Kidney (tissue), 14 donors: ENCODE results near the gene TACC3. TPM values are rescaled to one million over a fixed set of nuclear protein-coding genes. Genes with fewer than 3 reads are reported as not detected.

Experiments used
- DNase-seq, 5 donors: peaks; one replicate each; pipeline ENCODE4 v3.0.0-alpha.2; 2013 to 2020
- FAIRE-seq: peaks from 2 replicates; lab custom pipeline; 2012; peaks lifted over from hg19 to GRCh38; lab: Jason Lieb, UNC
- H3K27ac ChIP-seq, 2 donors: one replicate each; pipeline ENCODE4 v1.7.0; 2013; ENCODE audit warnings: low read depth in 2 of 2, low read length in 2 of 2, inconsistent platforms in 1 of 2
- H3K27me3 ChIP-seq: one replicate; pipeline ENCODE4 v1.7.1; 2013; ENCODE audit warnings: low read length, inconsistent platforms; ENCODE audit not compliant: control insufficient read depth, insufficient read depth
- H3K36me3 ChIP-seq, 3 donors: one replicate each; pipeline versions ENCODE4 v1.7.0 to v1.7.1; 2013; ENCODE audit warnings: low read length in 3 of 3, control low read depth in 1 of 3, inconsistent platforms in 1 of 3; ENCODE audit not compliant: insufficient read depth in 3 of 3, control insufficient read depth in 2 of 3
- H3K4me1 ChIP-seq, 3 donors: one replicate each; pipeline versions ENCODE4 v1.7.0 to v1.7.1; 2013; ENCODE audit warnings: low read length in 3 of 3, inconsistent platforms in 1 of 3, low read depth in 1 of 3; ENCODE audit not compliant: control insufficient read depth in 2 of 3, insufficient read depth in 2 of 3
- H3K4me3 ChIP-seq, 3 donors: one replicate each; pipeline versions ENCODE4 v1.7.0 to v1.8.1; 2013; ENCODE audit warnings: low read length in 3 of 3, control low read depth in 1 of 3, inconsistent platforms in 1 of 3
- H3K9ac ChIP-seq, 3 donors: one replicate each; pipeline versions ENCODE4 v1.7.0 to v1.7.1; 2013; ENCODE audit warnings: low read length in 3 of 3, control low read depth in 1 of 3, inconsistent platforms in 1 of 3
- H3K9me3 ChIP-seq, 3 donors: one replicate each; pipeline versions ENCODE4 v1.7.0 to v1.7.1; 2013; ENCODE audit warnings: low read length in 3 of 3, control low read depth in 1 of 3, inconsistent platforms in 1 of 3; ENCODE audit not compliant: control insufficient read depth in 2 of 3, insufficient read depth in 1 of 3
- intact Hi-C: fragments of 100-400 bp; cut with DNase I; formaldehyde crosslinking; loops from one replicate; pipeline ENCODE4 v1.11.1; 2022
- polyA plus RNA-seq: library from polyadenylated mRNA; stranded (reverse); fragments of 350-450 nt; fragmentation: Illumina TruSeq; extraction: RNeasy Lipid Tissue Mini Kit (QIAGEN cat#74804); gene quantifications from one replicate; pipeline ENCODE4 v1.2.3, GENCODE V29; 2014; ENCODE audit warnings: low read depth, low replicate concordance; ENCODE audit not compliant: insufficient read depth
- total RNA-seq: library from RNA; stranded (reverse); fragmentation: NEBNext Ultra II Directional; extraction: Animal tissue kit (Norgen Biotek cat#: 25700); gene quantifications from one replicate; pipeline ENCODE4 v1.2.1, GENCODE V29; 2021
- TF ChIP-seq, protein P1 (sequence below): IDR thresholded peaks from 3 replicates; pipeline ENCODE4 v1.5.1; 2012; ENCODE audit warnings: mild to moderate bottlenecking, moderate library complexity, borderline replicate concordance; ENCODE audit not compliant: insufficient read depth; ENCODE audit errors: extremely low read depth
- donor health status: control.
- donor health status: control.
- donor health status: control.
- donor health status: control.
- donor health status: control.
- donor health status: DM: yes; HTN: yes; CAD: no.
- donor health status: Normal renal cell carcinoma (clear cell type).

The TACC3 gene
- total and polyA plus RNA-seq, 2 donors from 2014 or later = 4.9 to 12.2 TPM

DNA sequence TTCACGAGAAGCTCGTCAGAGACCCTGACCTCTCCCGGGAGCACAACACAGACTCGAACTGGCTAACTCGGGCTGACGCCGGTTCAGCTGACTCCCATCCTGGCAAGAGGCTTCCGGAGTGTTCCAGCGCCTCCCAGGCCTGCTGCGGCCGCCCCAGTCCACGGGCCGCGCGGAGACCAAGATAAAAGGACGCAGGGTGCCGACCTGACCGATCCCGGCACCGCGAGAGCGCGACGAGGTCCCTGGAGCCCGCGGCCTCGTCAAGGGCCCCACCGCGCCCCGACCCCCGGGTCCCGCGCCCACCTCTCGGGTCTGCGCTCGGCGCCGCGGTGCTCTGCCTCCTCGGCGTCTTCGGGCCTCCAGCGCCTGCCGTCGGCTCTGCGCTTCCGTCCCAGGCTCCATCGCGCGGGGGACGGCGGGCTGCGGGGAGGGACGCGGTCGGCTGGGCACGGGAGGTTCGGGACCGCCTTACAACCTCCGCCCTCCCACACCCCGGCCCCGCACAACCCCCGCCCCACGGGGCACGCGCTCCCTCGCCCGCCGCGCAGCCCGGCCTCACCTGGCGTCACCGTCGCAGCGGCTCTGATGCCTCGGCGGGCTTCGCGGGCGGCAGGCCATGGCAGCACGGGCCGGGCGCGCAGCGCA lies 9.6 kb upstream of the TACC3 start:
- intact Hi-C loops = no loop called here
- peak overlapping the region; percentile 68 to 76 (median 72) for H3K4me3 ChIP-seq
- peak; percentile 26 to 87 (median 70) for DNase-seq
- FAIRE-seq = no peak
- TF ChIP-seq, protein P1, sequence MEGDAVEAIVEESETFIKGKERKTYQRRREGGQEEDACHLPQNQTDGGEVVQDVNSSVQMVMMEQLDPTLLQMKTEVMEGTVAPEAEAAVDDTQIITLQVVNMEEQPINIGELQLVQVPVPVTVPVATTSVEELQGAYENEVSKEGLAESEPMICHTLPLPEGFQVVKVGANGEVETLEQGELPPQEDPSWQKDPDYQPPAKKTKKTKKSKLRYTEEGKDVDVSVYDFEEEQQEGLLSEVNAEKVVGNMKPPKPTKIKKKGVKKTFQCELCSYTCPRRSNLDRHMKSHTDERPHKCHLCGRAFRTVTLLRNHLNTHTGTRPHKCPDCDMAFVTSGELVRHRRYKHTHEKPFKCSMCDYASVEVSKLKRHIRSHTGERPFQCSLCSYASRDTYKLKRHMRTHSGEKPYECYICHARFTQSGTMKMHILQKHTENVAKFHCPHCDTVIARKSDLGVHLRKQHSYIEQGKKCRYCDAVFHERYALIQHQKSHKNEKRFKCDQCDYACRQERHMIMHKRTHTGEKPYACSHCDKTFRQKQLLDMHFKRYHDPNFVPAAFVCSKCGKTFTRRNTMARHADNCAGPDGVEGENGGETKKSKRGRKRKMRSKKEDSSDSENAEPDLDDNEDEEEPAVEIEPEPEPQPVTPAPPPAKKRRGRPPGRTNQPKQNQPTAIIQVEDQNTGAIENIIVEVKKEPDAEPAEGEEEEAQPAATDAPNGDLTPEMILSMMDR = no peak
- H3K4me1 ChIP-seq = peaks cover 0 to 17% (median 0%) of the 10 kb centered on the region in 3 donors
- peak overlapping the region; percentile 88 to 98 for H3K27ac ChIP-seq
- H3K9ac ChIP-seq = peak overlapping the region; percentile 50 to 81 (median 52)
- H3K9me3 ChIP-seq = no peaks in the 10 kb centered on the region
- H3K36me3 ChIP-seq = no peaks in the 10 kb centered on the region
- no peaks in the 10 kb centered on the region for H3K27me3 ChIP-seq

DNA sequence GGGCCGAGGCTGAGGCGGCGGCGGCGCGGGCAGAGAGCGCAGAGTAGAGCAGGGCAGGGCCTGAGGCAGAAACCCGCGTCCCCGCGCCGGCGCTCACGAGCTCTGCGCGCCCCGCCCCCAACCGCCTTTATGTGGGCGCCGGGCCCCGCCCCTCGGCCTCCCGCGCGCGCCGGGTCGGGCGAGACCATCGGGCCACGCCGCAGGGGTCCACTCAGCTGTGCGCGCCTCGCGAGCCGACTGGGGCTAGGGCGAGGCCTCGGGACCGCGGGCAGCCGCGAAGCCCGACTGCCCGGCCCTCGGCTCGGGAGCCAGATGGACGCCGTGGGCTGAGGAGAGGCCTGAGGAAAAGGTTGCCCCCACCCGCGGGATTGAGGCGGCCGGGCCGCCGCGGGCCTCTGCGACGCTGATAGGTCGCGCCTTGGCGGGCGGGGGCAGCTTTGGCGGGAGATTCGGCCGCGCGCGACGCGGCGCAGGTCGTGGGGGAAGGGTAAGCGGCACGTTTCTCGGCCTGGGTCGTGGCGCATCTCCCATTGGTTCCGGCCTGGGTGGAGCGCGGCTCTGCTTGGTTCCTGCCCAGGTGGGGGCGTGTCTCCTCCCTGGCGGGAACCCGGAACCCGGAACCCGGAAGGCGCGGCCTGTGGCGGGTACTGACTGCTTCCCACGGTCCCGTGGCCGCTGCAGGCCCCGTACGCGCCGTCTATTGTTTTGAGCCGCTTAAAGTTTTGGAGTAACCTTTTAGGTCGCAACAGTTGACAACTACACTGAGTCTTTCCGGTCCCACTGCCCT lies 8.9 kb upstream of the TACC3 start, which contains the start of gene SLBP:
SLBP (minus strand) TSS at position 104 of the 787 bp plus-strand sequence. CDS start 131 bp downstream, outside the sequence.
- FAIRE-seq = no peak
- peak within 1 kb of the TSS; percentile 68 to 95 (median 76) for H3K4me3 ChIP-seq
- intact Hi-C loops = no loop called here
- peak; percentile 95 to 99 (median 96) for DNase-seq
- H3K27me3 ChIP-seq = no peaks in the 10 kb centered on the region
- H3K27ac ChIP-seq = peak within 1 kb of the TSS; percentile 98
- no peaks in the 10 kb centered on the region for H3K9me3 ChIP-seq
- no peaks in the 10 kb centered on the region for H3K36me3 ChIP-seq
- H3K9ac ChIP-seq = peak within 1 kb of the TSS; percentile 57 to 81 (median 77)
- H3K4me1 ChIP-seq = peaks cover 0 to 19% (median 0%) of the 10 kb centered on the region in 3 donors
- TF ChIP-seq, protein P1 = no peak

DNA sequence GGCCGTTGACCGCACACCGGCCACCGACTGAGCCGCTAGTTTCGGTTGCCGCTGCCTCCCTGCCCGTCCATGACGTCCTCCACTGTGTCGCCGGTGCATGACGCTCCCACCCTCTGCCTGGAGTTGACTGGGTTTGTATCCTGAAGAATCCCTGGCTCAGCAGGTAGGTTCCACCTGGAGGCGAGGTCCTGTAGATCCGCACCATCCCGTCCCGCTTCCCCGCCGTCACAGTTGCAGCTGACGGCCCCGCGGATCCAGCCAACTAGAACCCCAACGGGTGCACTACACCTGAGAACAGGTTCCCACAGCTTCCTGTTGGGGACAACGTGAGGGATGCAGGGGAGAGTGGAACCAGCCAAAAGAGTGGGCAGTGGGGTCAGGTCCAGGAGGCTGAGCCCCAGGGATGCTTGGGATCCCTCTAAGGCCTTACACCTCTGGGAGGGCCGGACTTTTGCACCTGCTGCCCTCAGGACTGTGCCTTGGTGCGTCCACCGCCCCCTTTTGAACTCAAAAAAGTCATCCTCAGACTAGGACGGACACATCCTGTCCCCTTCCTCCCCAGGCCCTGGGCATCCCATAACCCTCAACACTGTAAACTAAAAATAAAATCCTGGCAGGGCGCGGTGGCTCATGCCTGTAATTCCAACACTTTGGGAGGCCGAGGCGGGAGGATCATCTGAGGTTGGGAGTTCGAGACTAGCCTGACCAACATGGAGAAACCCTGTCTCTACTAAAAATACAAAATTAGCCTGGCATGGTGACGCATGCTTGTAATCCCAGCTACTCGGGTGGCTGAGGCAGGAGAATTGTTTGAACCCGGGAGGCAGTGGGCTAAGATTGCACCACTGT lies 8.1 kb upstream of the TACC3 start:
- FAIRE-seq (no peak), DNase-seq (peak in 2 of 5 donors; percentile 70 to 76)
- H3K27ac ChIP-seq = peak overlapping the region; percentile 83 to 98
- no peaks in the 10 kb centered on the region for H3K27me3 ChIP-seq
- intact Hi-C loops = no loop called here
- H3K4me3 ChIP-seq = peak overlapping the region; percentile 56 to 95 (median 76)
- H3K36me3 ChIP-seq = no peaks in the 10 kb centered on the region
- no peaks in the 10 kb centered on the region for H3K9me3 ChIP-seq
- peak overlapping the region; percentile 57 to 77 (median 60) for H3K9ac ChIP-seq
- H3K4me1 ChIP-seq = peaks cover 0 to 26% (median 0%) of the 10 kb centered on the region in 3 donors
- TF ChIP-seq, protein P1 = no peak
